Stimulated activated CD8-positive, alpha-beta memory T cell treated with anti-CD3 and anti-CD28 coated beads, Interleukin-4, amount 100 ng/mL, for 24 hours (primary cell): Measurements from ENCODE around the gene IFIT3.
"Not testable (repeated sequence)": the region's sequence is repeated elsewhere in the genome, so short reads cannot be mapped to it uniquely, and the experiment has no call there.

Experiments used
- DNase-seq: peaks from one replicate; pipeline ENCODE4 v3.0.0-alpha.2; 2020; ENCODE audit warnings: low read depth

The IFIT3 gene

GRCh38 chr10:89336241-89336640 lies 8.4 kb downstream of the IFIT3 start:
- no peak for DNase-seq

DNA sequence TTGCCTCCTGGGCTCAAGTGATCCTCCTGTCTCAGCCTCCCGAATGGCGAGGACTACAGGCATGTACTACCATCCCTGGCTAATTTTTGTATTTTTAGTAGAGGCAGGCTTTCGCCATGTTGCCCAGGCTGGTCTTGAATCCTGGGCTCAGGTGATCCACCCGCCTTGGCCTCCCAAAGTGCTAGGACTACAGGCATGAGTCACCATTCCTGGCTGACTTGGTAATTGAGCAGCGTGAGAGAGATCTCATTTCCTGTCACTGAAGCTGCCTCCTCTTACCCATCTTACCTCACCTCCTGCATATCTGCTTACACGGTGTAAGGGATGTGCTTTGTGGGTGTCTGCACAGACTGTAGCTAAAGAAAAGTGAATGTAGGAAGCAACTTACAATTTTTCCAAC lies 9.7 kb downstream of the IFIT3 start:
- no peak for DNase-seq

GRCh38 chr10:89338713-89339112 lies 10.9 kb downstream of the IFIT3 start:
- DNase-seq, result no peak

DNA sequence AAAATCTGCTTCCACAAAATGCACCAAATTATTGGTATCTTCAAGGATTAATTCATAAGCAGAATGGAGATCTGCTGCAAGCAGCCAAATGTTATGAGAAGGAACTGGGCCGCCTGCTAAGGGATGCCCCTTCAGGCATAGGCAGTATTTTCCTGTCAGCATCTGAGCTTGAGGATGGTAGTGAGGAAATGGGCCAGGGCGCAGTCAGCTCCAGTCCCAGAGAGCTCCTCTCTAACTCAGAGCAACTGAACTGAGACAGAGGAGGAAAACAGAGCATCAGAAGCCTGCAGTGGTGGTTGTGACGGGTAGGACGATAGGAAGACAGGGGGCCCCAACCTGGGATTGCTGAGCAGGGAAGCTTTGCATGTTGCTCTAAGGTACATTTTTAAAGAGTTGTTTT lies 12.1 kb downstream of the IFIT3 start:
- DNase-seq, result no peak

DNA sequence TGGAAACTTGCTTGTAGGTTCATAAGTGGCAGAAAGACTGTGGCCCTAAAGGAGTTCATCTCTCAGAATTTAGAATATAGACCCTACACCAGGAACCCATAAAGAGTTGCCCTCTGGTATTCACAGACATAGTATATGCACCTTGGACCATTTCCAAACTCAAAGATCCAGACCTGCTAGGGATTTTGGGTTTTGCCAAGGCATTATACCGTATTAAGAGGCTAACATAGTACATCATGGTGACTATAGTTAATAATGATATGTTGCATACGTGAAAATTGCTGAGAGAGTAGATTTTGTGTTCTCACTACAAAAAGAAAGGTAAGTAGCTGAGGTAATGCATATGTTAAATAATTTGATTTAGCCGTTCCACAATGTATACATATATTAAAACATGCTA lies 13.9 kb downstream of the IFIT3 start:
- DNase-seq, result no peak

DNA sequence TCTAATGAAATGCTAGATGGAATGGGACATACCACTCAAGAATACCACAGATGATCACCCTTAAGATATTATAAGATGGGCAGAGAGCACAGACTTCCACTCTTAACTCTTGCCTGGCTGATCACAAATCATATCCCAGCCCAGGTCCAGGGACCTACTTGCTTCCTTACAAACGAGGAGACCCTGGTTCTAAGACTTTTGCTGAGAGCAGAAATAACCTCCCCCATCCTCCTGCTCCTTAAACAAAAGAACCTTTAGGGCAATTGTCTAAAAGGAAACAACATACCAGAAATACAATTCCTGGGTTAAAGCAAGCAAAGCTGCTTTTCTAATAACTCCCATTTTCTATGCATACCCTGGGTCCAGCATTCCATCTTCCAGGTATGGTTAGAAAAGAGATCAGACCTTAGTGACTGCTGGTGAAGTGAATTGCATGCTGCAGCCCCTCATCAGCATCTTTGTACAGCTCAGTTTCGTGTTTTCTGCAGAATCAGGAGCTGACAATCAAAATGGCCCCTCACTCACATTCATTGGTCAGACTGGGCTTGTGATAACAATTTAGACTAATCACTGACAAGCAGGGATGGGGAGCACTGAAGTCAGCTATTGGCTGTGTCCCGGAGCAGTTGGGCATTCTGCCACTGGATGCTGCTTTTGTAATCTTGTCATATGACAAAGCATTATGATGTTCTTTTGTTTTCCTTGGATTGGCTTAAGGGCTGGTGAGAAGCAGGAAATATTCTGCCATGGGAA lies 14.6 kb downstream of the IFIT3 start:
- DNase-seq, result no peak

- DNase-seq, result no peak
These were observed 15.4 kb downstream of the IFIT3 start for GRCh38 chr10:89343089-89343767.

DNA sequence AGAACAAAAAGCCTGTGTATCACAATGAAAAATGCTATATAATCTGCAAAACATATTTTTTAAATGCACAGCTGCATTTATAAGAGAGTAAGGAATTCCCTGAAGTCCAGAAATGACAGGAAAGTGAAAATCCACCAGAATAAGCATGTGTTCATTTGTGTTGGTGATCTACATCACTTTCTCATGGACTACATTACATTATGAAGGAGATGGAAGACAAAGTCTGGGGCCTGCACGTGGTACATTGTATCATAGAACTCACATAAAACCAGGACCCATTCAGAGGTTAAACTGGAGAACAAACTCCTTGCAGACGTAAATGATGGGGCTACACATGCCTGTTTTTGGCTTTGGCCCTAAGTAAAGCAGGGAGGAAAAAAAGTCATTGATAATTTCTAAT lies 16.4 kb downstream of the IFIT3 start:
- DNase-seq, result no peak

GRCh38 chr10:89345367-89346000 lies 17.7 kb downstream of the IFIT3 start:
- DNase-seq, result no peak

GRCh38 chr10:89346405-89347254 lies 18.8 kb downstream of the IFIT3 start:
- no peak for DNase-seq

DNA sequence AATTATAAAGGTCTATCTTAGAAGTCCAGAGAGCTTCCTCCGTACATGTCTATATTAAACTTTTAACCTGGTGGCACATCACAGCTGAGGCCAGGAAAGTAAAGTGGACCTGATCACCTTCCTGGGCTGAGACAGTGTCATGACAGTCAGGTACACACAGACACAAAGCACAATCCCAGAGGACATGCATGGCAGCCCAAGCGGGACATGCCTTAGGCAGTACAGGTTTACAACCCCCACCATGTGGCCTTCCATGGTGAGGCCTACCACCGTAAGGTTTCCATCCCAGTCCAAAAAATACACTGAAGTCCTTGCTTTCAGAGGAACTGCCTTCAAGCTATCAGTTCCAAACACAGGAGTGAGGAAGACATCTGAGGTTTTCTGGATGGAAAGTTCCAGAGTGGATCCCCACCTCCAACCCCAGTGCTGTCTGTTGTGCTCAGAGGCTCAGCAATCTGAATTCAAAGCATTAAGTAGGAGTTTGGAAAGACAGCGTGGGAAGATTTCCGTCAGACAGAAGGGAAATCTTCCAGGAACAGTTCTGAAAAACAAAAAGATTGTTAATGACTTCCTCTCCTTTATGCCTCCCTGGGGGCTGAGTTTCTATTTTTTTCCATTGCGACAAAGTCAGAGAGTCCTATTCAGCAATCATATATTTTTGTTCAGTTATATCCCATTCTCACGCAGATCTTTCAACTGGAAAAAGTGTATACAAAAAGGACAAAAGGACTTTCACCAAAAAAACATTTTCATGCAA lies 20.1 kb downstream of the IFIT3 start:
- no peak for DNase-seq

- no peak for DNase-seq
These were observed 20.7 kb downstream of the IFIT3 start for GRCh38 chr10:89348481-89348880.

GRCh38 chr10:89348975-89349374 lies 21.2 kb downstream of the IFIT3 start:
- DNase-seq, result no peak

DNA sequence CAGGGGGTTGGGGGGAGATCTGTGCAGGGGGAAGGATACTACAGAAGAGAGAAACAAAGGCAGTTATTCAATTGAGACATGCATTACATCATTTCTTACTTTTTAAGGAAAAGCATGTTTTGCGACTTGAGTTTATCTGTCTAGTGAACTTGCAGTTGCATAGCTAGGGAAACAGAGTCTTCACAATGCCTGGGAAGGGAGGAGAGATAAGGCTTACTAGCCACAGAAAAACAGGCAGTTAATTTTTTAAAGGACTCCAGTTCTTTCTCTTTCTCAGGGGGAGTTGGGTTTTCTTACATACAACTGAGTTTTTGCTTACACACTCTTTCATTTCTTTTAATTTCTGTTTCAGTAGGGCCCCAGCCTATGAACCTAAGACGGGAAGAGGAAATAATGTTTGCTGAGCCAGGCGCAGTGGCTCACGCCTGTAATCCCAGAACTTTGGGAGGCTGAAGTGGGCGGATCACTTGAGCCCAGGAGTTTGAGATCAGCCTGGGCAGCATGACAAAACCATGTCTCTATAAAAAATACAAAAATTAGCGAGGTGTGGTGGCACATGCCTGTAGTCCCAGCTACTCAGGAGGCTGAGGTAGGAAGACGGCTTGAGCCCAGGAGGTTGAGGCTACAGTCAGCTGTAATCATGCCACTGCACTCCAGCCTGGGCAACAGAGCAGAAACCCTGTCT lies 23.0 kb downstream of the IFIT3 start:
- DNase-seq, result not testable (repeated sequence)

- no peak for DNase-seq
These were observed 23.6 kb downstream of the IFIT3 start for GRCh38 chr10:89351412-89351779.

- no peak for DNase-seq
These were observed 24.2 kb downstream of the IFIT3 start for GRCh38 chr10:89351780-89352597.

DNA sequence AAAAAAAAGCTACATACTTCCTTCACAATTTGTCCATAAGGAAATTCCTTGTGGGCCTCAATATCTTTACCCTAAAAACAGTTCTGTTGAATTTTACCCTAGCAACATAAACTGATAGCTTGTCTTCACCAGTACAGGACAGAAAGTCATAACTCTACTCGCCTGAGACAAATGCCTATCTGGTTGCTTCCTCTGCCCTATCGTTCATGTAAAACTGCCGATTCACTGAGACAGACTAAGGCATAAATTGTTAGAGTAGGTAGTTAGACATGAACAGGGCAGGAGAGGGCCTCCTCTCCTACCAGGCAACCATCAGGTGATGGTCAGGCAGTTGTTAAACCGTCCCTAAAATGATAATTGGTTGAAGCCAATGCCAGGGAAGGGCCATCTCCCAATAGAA lies 25.0 kb downstream of the IFIT3 start:
- no peak for DNase-seq

DNA sequence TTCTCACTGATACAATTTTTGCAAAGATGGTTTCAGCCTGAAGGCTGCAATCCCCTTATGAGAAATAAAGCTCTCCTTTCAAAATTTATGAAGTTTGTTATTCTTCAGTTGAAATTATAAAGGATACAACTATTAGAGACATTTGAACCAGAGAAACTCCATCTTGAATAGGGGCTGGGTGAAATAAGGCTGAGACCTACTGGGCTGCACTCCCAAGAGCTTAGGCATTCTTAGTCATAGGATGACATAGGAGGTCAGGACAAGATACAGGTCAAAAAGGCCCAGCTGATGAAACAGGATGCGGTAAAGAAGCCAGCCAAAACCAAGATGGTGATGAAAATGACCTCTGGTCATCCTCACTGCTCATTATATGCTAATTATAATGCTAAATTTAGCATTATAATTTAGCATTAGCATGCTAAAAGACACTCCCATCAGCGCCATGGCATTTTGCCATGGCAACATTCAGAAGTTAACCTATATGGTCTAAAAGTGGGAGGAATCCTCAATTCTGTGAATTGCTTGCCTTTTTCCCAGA lies 27.7 kb downstream of the IFIT3 start:
- no peak for DNase-seq

GRCh38 chr10:89357096-89357495 lies 29.3 kb downstream of the IFIT3 start:
- DNase-seq, result no peak

DNA sequence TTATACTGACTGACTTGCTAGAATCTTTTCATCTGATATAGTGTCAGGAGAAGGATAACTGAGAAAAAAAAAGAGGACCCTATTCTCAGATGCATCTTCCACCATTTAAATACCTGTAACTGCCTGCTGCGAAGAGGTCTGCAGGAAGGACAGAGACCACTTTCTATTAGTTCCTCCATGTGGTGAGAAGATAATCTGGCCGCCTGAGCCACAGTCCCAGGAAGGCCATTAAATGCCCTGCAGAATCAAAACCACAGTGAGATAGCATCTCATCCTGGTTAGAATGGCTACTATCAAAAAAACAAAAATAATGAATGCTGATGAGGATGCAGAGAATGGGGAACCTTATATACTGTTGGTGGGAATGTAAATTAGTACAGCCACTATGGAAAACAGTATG lies 30.2 kb downstream of the IFIT3 start:
- DNase-seq, result no peak
